Measurements from ENCODE around the gene SBNO2.

The SBNO2 gene

GRCh38 chr19:1105008-1105872, 68.8 kb downstream of the SBNO2 start:
- DNase-seq, result peak; percentile 28 to 86 (median 81)

GRCh38 chr19:1104311-1105007, 69.6 kb downstream of the SBNO2 start:
- peak; percentile 69 to 91 (median 91) for DNase-seq

DNA sequence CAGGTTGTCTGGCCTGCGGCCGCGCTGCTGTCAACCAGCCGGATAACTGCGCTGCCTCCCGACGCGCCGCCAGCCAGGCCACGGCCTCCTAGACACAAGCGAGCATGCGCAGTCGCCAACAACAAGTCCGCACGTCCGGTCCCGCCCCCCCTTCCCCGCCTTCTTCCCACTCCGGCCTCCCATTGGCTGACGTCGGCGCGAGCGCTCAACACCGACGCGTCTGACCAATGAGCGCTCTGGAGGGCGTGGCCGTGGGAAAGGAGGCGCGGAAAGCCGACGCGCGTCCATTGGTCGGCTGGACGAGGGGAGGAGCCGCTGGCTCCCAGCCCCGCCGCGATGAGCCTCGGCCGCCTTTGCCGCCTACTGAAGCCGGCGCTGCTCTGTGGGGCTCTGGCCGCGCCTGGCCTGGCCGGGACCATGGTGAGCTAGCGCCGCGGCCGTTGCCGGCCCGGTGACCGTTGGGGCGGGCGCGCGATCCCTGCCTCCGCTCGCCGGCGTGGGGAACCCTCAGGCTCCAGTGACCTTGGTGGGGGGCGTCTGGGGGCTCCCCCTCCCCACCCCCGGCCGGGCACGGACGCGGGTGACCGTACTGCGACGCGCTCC, 70.3 kb downstream of the SBNO2 start, which contains the start of gene GPX4:
TSS of gene GPX4 (plus strand) at position 287 of the 603 bp plus-strand sequence. CDS start at position 337, 50 bp downstream.
- DNase-seq, result peak; percentile 100

- no peak for DNase-seq
Observed at GRCh38 chr19:1103132-1103707, 70.8 kb downstream of the SBNO2 start.

DNA sequence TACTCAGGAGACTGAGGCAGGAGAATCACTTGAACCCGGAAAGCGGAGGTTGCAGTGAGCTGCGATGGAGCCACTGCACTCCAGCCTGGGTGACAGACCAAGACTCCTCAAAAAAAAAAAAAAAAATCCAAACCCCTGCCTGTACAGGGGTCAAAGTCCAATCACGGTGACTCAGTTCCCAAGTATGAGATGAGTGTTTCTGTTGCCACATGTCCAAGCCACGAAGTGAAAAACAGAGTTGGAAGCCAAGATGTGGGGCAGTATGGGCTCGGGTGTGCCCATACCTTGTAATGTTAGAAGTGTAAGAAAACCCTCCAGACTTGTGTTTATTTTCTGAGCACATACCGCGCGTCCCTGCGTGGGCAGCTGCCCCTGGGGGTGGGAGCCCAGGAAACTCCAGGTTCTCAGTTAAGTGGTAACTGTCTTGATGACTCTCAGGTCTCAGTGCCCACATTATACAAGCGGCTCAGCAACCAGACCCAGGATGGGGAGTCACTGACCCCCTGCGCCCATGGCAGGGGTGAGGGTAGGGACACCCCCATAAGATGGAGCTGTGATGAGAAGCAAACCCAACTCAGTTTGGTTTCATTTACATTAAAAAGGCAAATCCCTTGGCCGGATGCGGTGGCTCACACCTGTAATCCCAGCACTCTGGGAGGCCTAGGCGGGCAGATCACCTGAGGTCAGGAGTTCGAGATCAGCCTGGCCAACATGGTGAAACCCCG, 71.5 kb downstream of the SBNO2 start:
- no peak for DNase-seq

- DNase-seq, result no peak
Observed at GRCh38 chr19:1101337-1101698, 72.8 kb downstream of the SBNO2 start.

- DNase-seq, result peak in 2 of 3 experiments; percentile 91 to 98
Observed at GRCh38 chr19:1098177-1099051, 75.7 kb downstream of the SBNO2 start.

GRCh38 chr19:1097810-1098176, 76.3 kb downstream of the SBNO2 start:
- peak in 2 of 3 experiments; percentile 46 to 68 for DNase-seq

DNA sequence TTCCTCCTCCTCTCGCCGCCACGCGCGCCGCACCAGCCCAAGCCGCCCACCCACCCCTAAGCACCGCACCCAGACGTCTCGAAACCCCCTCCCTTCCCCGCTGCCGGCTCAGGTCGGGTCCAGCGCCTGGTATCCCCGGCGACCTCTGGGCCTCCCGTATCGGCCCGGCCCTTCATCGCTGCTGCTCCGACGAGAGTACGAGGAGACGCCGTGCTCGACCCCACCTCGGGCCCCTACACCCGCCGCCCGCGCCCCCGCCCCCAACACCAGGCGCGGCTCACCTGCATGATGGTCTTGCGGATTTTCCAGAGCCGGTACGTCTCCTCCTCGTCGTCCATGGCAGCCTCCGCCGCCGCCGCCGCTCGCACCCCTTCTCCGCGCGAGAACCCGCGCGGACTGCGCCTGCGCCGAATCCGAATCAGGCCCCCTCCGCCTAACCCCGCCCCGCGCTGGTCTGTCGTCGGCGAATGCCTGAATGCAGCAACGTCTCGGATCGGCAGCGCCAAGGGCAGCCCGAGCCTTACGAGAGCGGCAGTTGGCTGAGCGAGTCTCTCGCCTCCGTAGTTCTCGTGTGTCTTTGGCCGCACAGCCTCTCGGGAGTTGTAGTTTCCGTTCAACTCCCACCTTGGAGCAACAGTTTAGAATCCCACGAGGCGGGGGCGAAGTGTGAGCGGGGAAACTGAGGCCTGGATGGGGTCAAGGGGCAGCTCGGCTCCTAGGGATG, 78.9 kb downstream of the SBNO2 start, which contains the start of gene POLR2E:
TSS of gene POLR2E (minus strand) at position 398 of the 724 bp plus-strand sequence. CDS start at position 338, 60 bp downstream.
- DNase-seq, result peak; percentile 99 to 100 (median 99)

DNA sequence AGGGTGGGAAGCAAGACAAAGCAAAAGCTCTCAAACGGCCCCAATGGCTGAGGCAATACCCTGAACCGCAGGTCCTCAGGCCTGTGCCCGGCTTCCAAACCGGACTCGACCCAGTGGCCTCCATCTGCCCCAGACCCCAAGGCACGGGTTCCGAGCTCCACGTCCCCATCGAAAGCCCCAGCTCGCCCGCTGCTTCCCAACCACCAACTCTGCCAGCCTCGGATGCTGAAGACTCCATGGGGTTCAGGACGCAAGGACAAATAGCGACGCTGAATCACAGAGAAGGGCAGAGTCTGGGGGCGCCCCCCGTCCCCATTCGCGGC, 79.5 kb downstream of the SBNO2 start:
- DNase-seq, result no peak

DNA sequence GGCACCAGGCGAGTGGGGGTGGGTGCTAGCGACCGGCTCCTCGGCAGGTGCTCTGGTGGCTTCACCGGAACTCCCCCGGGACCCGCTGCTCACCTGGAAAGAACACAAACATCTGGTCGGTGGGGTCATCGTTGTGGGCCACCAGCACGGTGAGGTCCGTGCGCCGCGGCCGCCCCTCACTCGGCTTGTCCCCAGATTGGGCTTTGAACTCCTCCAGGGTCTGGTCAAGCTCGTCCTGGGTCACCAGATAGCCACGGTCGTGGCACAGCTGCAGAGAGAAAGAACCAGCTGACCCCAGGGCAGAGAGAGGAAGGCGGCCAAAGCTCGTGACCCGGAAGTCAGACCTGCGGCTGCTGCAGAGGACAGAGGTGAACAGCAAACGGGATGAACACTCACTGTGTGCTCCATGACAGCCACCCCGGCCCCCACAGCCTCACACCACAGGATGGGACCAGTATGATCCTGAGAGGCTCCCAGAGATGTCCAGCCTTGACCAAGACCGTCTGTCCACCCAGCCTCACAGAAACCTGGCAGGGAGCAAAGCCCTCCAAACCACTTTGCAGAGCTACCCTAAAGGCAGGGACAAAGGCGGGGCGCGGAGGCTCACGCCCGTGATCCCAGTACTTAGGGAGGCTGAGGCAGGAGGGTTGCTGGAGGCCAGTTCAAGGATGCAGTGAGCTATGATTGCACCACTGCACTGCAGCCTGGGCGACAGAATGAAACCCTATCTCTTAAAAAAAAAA, 80.1 kb downstream of the SBNO2 start:
- no peak for DNase-seq

- no peak for DNase-seq
Observed at GRCh38 chr19:1093330-1093729, 80.7 kb downstream of the SBNO2 start.

GRCh38 chr19:1091544-1092175, 82.4 kb downstream of the SBNO2 start:
- DNase-seq, result no peak

DNA sequence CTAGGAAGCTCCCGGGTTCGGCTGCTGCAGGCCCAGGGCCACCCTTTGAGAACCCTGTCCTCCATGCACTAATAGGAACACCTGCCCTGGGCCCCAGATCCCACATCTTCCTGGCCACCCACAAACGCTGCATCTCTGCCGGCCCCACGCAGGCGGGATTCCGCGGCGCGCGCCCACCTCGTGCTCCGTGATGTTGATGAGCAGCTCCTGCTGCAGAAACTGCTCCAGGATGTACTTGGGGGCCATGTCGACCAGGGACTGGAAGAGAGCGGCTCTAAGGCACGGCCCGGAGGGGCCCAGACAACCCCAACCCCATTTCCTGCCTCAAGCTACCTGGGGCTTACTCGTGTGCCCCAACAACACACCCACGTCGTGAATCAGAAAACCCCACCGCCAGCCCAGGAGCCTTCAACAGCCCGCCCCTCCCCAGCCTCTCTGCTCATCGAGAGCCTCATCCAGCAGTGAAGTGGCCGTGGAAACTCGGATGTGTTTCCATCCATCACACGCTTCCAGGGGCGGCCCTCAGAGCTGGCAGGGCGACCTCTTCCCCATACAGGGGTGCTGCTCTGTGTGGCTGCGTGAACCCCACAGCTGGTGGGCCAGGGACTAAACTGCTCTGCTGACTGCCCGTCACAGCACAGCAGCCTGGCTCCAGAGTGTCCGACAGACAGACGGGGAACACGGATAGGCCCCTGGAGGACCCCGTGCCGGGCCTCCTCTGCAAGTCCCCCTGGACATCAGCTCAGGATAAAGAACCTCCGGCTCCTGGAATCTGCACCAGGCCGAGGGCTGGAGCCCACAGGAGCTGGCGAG, 83.1 kb downstream of the SBNO2 start:
- no peak for DNase-seq

- no peak for DNase-seq
Observed at GRCh38 chr19:1089891-1090290, 84.2 kb downstream of the SBNO2 start.

- no peak for DNase-seq
Observed at GRCh38 chr19:1089126-1089771, 84.8 kb downstream of the SBNO2 start.

GRCh38 chr19:1088416-1089010, 85.6 kb downstream of the SBNO2 start:
- DNase-seq, result no peak
